Kidney (tissue), 14 donors: ENCODE results near the gene TNFAIP3. TPM values are rescaled to one million over a fixed set of nuclear protein-coding genes. Genes with fewer than 3 reads are reported as not detected.

Experiments used
- DNase-seq, 5 donors: peaks; one replicate each; pipeline ENCODE4 v3.0.0-alpha.2; 2013 to 2020
- FAIRE-seq: peaks from 2 replicates; lab custom pipeline; 2012; peaks lifted over from hg19 to GRCh38; lab: Jason Lieb, UNC
- H3K27ac ChIP-seq, 2 donors: one replicate each; pipeline ENCODE4 v1.7.0; 2013; ENCODE audit warnings: low read depth in 2 of 2, low read length in 2 of 2, inconsistent platforms in 1 of 2
- H3K27me3 ChIP-seq: one replicate; pipeline ENCODE4 v1.7.1; 2013; ENCODE audit warnings: low read length, inconsistent platforms; ENCODE audit not compliant: control insufficient read depth, insufficient read depth
- H3K36me3 ChIP-seq, 3 donors: one replicate each; pipeline versions ENCODE4 v1.7.0 to v1.7.1; 2013; ENCODE audit warnings: low read length in 3 of 3, control low read depth in 1 of 3, inconsistent platforms in 1 of 3; ENCODE audit not compliant: insufficient read depth in 3 of 3, control insufficient read depth in 2 of 3
- H3K4me1 ChIP-seq, 3 donors: one replicate each; pipeline versions ENCODE4 v1.7.0 to v1.7.1; 2013; ENCODE audit warnings: low read length in 3 of 3, inconsistent platforms in 1 of 3, low read depth in 1 of 3; ENCODE audit not compliant: control insufficient read depth in 2 of 3, insufficient read depth in 2 of 3
- H3K4me3 ChIP-seq, 3 donors: one replicate each; pipeline versions ENCODE4 v1.7.0 to v1.8.1; 2013; ENCODE audit warnings: low read length in 3 of 3, control low read depth in 1 of 3, inconsistent platforms in 1 of 3
- H3K9ac ChIP-seq, 3 donors: one replicate each; pipeline versions ENCODE4 v1.7.0 to v1.7.1; 2013; ENCODE audit warnings: low read length in 3 of 3, control low read depth in 1 of 3, inconsistent platforms in 1 of 3
- H3K9me3 ChIP-seq, 3 donors: one replicate each; pipeline versions ENCODE4 v1.7.0 to v1.7.1; 2013; ENCODE audit warnings: low read length in 3 of 3, control low read depth in 1 of 3, inconsistent platforms in 1 of 3; ENCODE audit not compliant: control insufficient read depth in 2 of 3, insufficient read depth in 1 of 3
- CTCF ChIP-seq: IDR thresholded peaks from 3 replicates; pipeline ENCODE4 v1.5.1; 2012; ENCODE audit warnings: mild to moderate bottlenecking, moderate library complexity, borderline replicate concordance; ENCODE audit not compliant: insufficient read depth; ENCODE audit errors: extremely low read depth
- intact Hi-C: fragments of 100-400 bp; cut with DNase I; formaldehyde crosslinking; loops from one replicate; pipeline ENCODE4 v1.11.1; 2022
- polyA plus RNA-seq: library from polyadenylated mRNA; stranded (reverse); fragments of 350-450 nt; fragmentation: Illumina TruSeq; extraction: RNeasy Lipid Tissue Mini Kit (QIAGEN cat#74804); gene quantifications from one replicate; pipeline ENCODE4 v1.2.3, GENCODE V29; 2014; ENCODE audit warnings: low read depth, low replicate concordance; ENCODE audit not compliant: insufficient read depth
- total RNA-seq: library from RNA; stranded (reverse); fragmentation: NEBNext Ultra II Directional; extraction: Animal tissue kit (Norgen Biotek cat#: 25700); gene quantifications from one replicate; pipeline ENCODE4 v1.2.1, GENCODE V29; 2021
- donor health status: control.
- donor health status: control.
- donor health status: control.
- donor health status: control.
- donor health status: control.
- donor health status: DM: yes; HTN: yes; CAD: no.
- donor health status: Normal renal cell carcinoma (clear cell type).

Gene TNFAIP3
- total and polyA plus RNA-seq, 2 donors from 2014 or later = 2.8 to 52.6 TPM

DNA sequence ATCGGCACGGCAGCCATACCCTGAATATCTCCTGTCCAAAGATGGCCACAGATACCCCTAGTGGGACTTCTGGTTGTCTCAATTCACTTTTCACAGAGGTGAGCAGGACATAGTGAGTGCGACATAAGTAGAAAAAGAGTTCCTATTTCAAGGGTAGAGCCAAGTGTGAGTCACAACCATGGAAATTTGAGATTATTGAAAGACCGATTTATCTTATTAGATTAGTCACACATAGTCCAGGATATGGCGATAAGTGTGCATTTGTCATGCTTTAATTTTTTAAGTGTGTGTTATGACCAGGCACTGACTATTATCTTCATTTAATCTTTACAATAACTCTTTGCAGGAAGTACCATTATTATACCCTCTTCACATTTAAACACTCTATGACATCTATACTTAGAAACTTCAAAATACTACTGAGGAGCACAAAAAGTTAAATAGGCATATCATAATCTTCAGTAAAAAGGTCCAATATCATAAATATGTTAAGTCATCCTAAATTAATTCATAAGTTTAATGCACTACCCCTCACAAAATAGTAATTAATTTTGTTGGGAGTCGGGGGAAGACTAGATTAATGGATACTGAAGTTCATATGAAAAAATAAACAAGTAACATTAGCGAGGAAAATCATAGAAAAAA, 13.4 kb upstream of the TNFAIP3 start:
- H3K4me1 ChIP-seq = no peaks in the 10 kb centered on the region
- H3K9me3 ChIP-seq = no peaks in the 10 kb centered on the region
- H3K27ac ChIP-seq = no peak overlapping the region
- DNase-seq = no peak
- H3K4me3 ChIP-seq = no peak overlapping the region
- no peaks in the 10 kb centered on the region for H3K27me3 ChIP-seq
- no peaks in the 10 kb centered on the region for H3K36me3 ChIP-seq
- FAIRE-seq = no peak
- intact Hi-C loops = no loop called here
- H3K9ac ChIP-seq = no peak overlapping the region
- no peak for TF ChIP-seq CTCF

GRCh38 chr6:137856138-137856898, 10.7 kb upstream of the TNFAIP3 start:
- Histone ChIP-seq H3K27ac (no peak overlapping the region), H3K4me1 (no peaks in the 10 kb centered on the region), H3K27me3 (no peaks in the 10 kb centered on the region), H3K36me3 (no peaks in the 10 kb centered on the region), H3K9ac (no peak overlapping the region), H3K4me3 (no peak overlapping the region), H3K9me3 (no peaks in the 10 kb centered on the region)
- TF ChIP-seq CTCF = no peak
- DNase-seq (no peak), FAIRE-seq (no peak)
- intact Hi-C loops = no loop called here

GRCh38 chr6:137859025-137859424, 8.0 kb upstream of the TNFAIP3 start:
- intact Hi-C loops = no loop called here
- no peak for FAIRE-seq
- Histone ChIP-seq H3K4me1 (no peaks in the 10 kb centered on the region), H3K9me3 (no peaks in the 10 kb centered on the region), H3K4me3 (no peak overlapping the region), H3K36me3 (no peaks in the 10 kb centered on the region), H3K27ac (no peak overlapping the region), H3K27me3 (no peaks in the 10 kb centered on the region), H3K9ac (no peak overlapping the region)
- no peak for DNase-seq
- TF ChIP-seq CTCF = no peak
